Gastrocnemius medialis (tissue), 4 donors: ENCODE data around the gene C16orf95. TPM values are rescaled to one million over a fixed set of nuclear protein-coding genes. Genes with fewer than 3 reads are reported as not detected.

ENCODE experiments used
- ATAC-seq, 2 donors: fragments of 150-250 bp; one replicate each; pipeline ENCODE4 v1.9.1; 2016
- DNase-seq, 2 donors: peaks; one replicate each; pipeline ENCODE4 v3.0.0-alpha.2; 2019
- H3K27ac ChIP-seq, 4 donors: fragments of 200-600 bp; sonication (generic); 1 replicate in 1 of 4; 2 replicates in 3 of 4; pipeline ENCODE4 v1.5.1; 2016 to 2018; ENCODE audit warnings: mild to moderate bottlenecking in 2 of 4, moderate library complexity in 1 of 4
- H3K27me3 ChIP-seq, 3 donors: fragments of 200-600 bp; sonication (generic) in 2 of 3; 1 replicate in 1 of 3; 2 replicates in 2 of 3; pipeline versions ENCODE4 v1.5.1 to v1.6.0; 2016 to 2019; ENCODE audit warnings: mild to moderate bottlenecking in 1 of 3, moderate library complexity in 1 of 3
- H3K36me3 ChIP-seq, 2 donors: fragments of 200-600 bp; sonication (generic) in 1 of 2; one replicate each; pipeline ENCODE4 v1.5.1; 2017 to 2018
- H3K4me1 ChIP-seq, 2 donors: fragments of 200-600 bp; sonication (generic) in 1 of 2; one replicate each; pipeline ENCODE4 v1.5.1; 2016 to 2017; ENCODE audit warnings: mild to moderate bottlenecking in 2 of 2
- H3K4me3 ChIP-seq, 4 donors: fragments of 200-600 bp; sonication (generic) in 3 of 4; 1 replicate in 1 of 4; 2 replicates in 3 of 4; pipeline ENCODE4 v1.5.1; 2016 to 2019; ENCODE audit warnings: mild to moderate bottlenecking in 2 of 4
- H3K9me3 ChIP-seq, 3 donors: fragments of 200-600 bp; sonication (generic) in 2 of 3; 1 replicate in 1 of 3; 2 replicates in 2 of 3; pipeline ENCODE4 v1.5.1; 2016 to 2019
- POLR2A ChIP-seq, 2 donors: fragments of 450-650 bp; IDR thresholded peaks; one replicate each; pipeline ENCODE4 v1.6.1; 2017; ENCODE audit warnings: antibody characterized with exemption in 2 of 2, mild to moderate bottlenecking in 2 of 2, moderate library complexity in 2 of 2
- in situ Hi-C, 4 donors: fragments of 200-750 bp; cut with MboI; loops; one replicate each; pipeline versions ENCODE4 v1.15.0 to v1.8.0; 2017; ENCODE audit warnings: low sequenced_read_pairs in 4 of 4
- intact Hi-C: fragments of 100-400 bp; cut with DNase I; formaldehyde crosslinking; loops from one replicate; pipeline ENCODE4 v1.15.1; 2023; ENCODE audit warnings: low total_unique reads
- total RNA-seq, 4 donors: library from RNA; depleted of rRNA; stranded (reverse); fragments of >200 nt; gene quantifications; one replicate each; pipeline versions ENCODE4 v1.1.0 to v1.2.3, GENCODE V29; 2016
- TF ChIP-seq, protein P1 (sequence below), 5 experiments: fragments of 450-650 bp in 3 of 5; fragments of 200-600 bp in 2 of 5; sonication (generic) in 2 of 5; IDR thresholded peaks in 4 of 5; conservative IDR thresholded peaks in 1 of 5; 1 replicate in 4 of 5; 2 replicates in 1 of 5; pipeline ENCODE4 v1.5.1; 2016 to 2019; ENCODE audit warnings: antibody characterized with exemption in 5 of 5, mild to moderate bottlenecking in 3 of 5, moderate library complexity in 3 of 5

C16orf95 gene
- total RNA-seq, 4 donors from 2014 or later = 0.22 to 3.8 (median 1.3) TPM

DNA sequence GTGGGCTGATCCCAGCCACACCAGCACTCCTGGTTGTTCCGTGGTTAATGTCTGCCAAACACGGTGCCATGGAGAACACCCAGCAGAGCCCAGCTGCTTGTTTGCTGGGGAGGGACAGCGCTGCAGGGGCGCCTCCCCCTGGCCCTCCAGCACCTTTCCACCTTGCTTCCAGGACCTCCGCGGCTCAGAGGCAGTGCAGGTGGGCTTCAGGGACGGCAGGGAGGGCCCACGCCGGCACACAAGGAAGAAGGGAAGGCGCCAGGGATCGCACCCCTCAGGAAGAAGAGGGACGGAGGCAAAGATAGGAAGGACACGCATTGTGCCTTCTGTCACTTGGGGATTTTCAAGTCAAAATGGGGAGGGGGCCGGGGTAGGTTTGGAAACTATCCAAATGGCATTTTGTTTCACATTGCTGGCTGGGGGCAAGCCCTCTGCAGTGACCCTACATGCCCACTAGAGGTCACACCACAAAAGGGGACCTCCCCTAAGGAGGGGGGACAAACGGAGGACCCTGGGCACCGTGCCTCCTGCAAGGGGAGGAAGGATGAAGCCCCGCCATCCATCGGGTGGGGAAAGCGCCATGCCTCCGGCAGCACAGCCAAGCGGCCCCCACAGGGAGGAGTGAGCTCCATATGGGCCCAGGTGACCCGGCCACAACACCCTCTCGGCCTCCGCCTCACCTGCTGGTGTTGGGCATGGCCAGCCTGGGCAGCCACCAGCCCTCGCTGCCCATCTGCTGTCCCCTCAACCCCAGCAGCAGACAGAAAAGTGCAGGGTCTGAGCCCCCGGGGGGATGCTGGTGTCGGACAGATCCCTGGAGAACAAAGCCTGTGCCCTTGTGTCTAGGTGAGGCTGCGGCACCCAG, 7.5 kb upstream of the C16orf95 start:
- intact Hi-C loops (loop anchor here (2.0 kb wide), 1 partner anchor 70 kb away; no protein-coding TSS in a partner anchor), in situ Hi-C loops (loop anchor here in 1 of 4 donors (10.0 kb wide), 1 partner anchor 50 kb away; no protein-coding TSS in a partner anchor)
- peak overlapping the region; percentile 62 to 78 (median 74) for H3K27ac ChIP-seq
- no peaks in the 10 kb centered on the region for H3K9me3 ChIP-seq
- DNase-seq (peak in 1 of 2 donors; percentile 40), ATAC-seq (peak in 1 of 2 donors; percentile 53)
- TF ChIP-seq POLR2A (IDR thresholded peaks at IDR 0.05) = no peak
- TF ChIP-seq, protein P1, sequence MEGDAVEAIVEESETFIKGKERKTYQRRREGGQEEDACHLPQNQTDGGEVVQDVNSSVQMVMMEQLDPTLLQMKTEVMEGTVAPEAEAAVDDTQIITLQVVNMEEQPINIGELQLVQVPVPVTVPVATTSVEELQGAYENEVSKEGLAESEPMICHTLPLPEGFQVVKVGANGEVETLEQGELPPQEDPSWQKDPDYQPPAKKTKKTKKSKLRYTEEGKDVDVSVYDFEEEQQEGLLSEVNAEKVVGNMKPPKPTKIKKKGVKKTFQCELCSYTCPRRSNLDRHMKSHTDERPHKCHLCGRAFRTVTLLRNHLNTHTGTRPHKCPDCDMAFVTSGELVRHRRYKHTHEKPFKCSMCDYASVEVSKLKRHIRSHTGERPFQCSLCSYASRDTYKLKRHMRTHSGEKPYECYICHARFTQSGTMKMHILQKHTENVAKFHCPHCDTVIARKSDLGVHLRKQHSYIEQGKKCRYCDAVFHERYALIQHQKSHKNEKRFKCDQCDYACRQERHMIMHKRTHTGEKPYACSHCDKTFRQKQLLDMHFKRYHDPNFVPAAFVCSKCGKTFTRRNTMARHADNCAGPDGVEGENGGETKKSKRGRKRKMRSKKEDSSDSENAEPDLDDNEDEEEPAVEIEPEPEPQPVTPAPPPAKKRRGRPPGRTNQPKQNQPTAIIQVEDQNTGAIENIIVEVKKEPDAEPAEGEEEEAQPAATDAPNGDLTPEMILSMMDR (IDR thresholded peaks at IDR 0.05 in 4 of 5, conservative IDR thresholded peaks at IDR 0.05 in 1 of 5) = peak; percentile 74 to 87 (median 85)
- H3K36me3 ChIP-seq = peaks cover 0 to 11% of the 10 kb centered on the region in 2 donors
- H3K27me3 ChIP-seq = no peaks in the 10 kb centered on the region
- peak overlapping the region in 1 of 4 donors; percentile 10 for H3K4me3 ChIP-seq
- H3K4me1 ChIP-seq = peaks cover 35 to 45% of the 10 kb centered on the region in 2 donors

DNA sequence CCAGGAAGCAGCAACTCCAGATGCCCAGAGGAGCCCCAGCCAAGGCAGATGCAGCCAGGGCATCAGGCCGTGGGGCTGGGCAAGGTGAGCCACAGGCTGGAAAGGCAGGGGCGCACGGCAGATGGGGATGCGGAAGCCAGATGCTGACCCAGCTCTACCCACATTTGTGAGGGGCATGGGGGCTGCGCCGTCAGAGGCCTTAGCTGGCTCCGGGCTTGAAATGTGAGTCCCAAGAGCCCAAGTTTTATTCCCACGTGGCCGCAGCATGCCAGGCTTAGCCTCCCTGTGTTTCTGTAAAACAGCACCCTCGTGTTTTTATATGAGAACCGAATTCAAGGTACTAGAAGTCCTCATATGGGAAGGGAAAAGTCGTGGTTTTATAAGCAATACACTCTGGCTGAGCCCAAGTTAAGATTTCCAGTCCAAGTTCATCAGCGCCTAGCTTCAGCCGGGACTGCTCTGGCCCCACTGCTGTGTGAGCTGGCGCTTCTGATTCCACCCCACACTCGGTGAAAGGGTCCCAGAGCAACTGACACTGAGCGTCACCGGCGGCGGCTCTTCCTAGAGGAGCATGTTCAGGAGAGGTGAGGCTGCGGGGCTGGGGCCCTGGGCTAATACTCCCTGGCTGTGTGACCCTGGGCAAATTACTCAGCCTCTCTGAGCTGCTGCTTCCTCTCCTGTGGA, 6.7 kb upstream of the C16orf95 start:
- DNase-seq = no peak
- ATAC-seq = no peak
- intact Hi-C loops (loop anchor here (2.0 kb wide), 1 partner anchor 71 kb away; no protein-coding TSS in a partner anchor), in situ Hi-C loops (loop anchor here in 1 of 4 donors (10.0 kb wide), 1 partner anchor 51 kb away; no protein-coding TSS in a partner anchor)
- H3K4me3 ChIP-seq = no peak overlapping the region
- H3K36me3 ChIP-seq = peaks cover 0 to 6% of the 10 kb centered on the region in 2 donors
- H3K4me1 ChIP-seq = peaks cover 35 to 41% of the 10 kb centered on the region in 2 donors
- H3K9me3 ChIP-seq = no peaks in the 10 kb centered on the region
- TF ChIP-seq, protein P1 (IDR thresholded peaks at IDR 0.05 in 4 of 5, conservative IDR thresholded peaks at IDR 0.05 in 1 of 5) = no peak
- no peak for TF ChIP-seq POLR2A (IDR thresholded peaks at IDR 0.05)
- peak overlapping the region in 3 of 4 donors; percentile 60 to 77 (median 71) for H3K27ac ChIP-seq
- no peaks in the 10 kb centered on the region for H3K27me3 ChIP-seq

DNA sequence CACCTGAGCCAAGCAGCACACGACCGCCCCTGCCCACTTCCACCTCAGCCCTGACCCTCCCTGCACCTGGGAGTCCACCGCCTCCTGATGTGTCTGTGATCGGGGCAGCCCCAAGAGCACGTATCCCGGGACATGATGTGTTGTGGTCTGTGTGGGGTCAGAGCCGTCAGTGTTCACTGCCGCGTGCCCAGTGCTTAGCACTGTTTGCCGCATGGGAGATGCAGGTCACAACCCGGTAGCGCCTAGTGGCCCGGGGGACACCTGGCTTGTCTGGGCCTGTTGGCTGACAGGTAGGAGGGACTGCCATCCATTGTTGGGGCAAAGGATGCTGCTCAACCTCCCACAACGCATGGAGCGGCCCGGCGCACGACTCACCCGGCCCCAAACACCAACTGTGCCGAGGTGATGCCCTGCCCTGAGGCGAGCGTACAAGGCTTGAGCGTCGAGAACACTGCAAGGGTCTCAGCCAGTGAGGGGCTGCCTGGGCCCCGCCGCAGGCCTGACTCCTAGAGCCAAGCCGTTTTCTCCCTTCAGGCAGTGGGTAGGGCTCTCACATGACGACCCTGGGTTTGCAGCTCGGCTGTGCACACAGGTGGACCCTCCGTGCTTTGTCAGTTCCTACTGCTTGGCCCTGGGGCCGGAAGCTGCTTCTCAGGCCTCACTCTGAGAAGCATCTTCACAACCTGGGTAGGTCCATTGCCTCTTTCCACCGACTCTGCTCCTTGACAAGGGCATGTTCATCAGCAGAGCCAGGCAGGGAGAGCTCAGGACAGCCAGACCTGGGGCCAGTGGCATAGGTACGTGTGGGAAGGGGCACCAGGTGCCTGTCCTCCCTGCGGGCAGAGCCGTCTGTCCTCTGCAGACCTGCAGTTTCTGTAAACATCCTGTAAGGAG, 5.9 kb upstream of the C16orf95 start:
- H3K27ac ChIP-seq = peak overlapping the region in 1 of 4 donors; percentile 71
- peaks cover 41% of the 10 kb centered on the region in 2 donors for H3K4me1 ChIP-seq
- peaks cover 0 to 3% of the 10 kb centered on the region in 2 donors for H3K36me3 ChIP-seq
- no peaks in the 10 kb centered on the region for H3K27me3 ChIP-seq
- H3K9me3 ChIP-seq = no peaks in the 10 kb centered on the region
- TF ChIP-seq, protein P1 (IDR thresholded peaks at IDR 0.05 in 4 of 5, conservative IDR thresholded peaks at IDR 0.05 in 1 of 5) = no peak
- no peak for TF ChIP-seq POLR2A (IDR thresholded peaks at IDR 0.05)
- ATAC-seq (no peak), DNase-seq (no peak)
- intact Hi-C loops = no loop called here
- no peak overlapping the region for H3K4me3 ChIP-seq
- in situ Hi-C loops = loop anchor here in 1 of 4 donors (10.0 kb wide), 1 partner anchor 52 kb away; no protein-coding TSS in a partner anchor

DNA sequence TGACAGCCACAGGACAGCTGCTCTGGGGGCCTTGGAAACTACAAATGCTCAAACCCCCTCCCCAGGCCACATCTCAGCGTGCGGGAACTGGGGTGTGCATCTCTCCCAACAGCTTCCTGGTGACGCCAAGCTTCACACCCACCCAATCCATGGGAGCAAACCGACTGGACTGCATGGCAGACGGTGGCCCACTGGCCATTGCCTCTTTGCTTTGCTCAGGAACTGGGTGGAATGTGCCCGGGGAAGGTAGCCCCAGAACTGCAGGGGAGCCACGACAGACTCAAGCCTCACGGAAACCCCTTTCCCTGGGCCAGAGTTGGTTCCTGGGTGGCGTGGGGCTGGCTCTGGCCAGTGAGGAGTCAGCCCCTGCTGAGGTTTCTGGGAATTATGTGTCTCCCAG, 5.2 kb upstream of the C16orf95 start:
- Histone ChIP-seq H3K36me3 (no peaks in the 10 kb centered on the region), H3K4me1 (peaks cover 38 to 41% of the 10 kb centered on the region in 2 donors), H3K27me3 (no peaks in the 10 kb centered on the region), H3K27ac (no peak overlapping the region), H3K4me3 (no peak overlapping the region), H3K9me3 (no peaks in the 10 kb centered on the region)
- no peak for TF ChIP-seq POLR2A (IDR thresholded peaks at IDR 0.05)
- TF ChIP-seq, protein P1 (IDR thresholded peaks at IDR 0.05 in 4 of 5, conservative IDR thresholded peaks at IDR 0.05 in 1 of 5) = no peak
- DNase-seq (no peak), ATAC-seq (no peak)
- intact Hi-C loops (no loop called here), in situ Hi-C loops (loop anchor here in 1 of 4 donors (10.0 kb wide), 1 partner anchor 52 kb away; no protein-coding TSS in a partner anchor)
